H9 (cell line): ENCODE results near the gene PRSS38. TPM values are rescaled to one million over a fixed set of nuclear protein-coding genes. Genes with fewer than 3 reads are reported as not detected.

Experiments
- DNase-seq: peaks from one replicate; pipeline ENCODE4 v3.0.0-alpha.2; 2017
- H2AFZ ChIP-seq: one replicate; pipeline ENCODE4 v1.6.1; 2013; ENCODE audit warnings: mild to moderate bottlenecking, low read length, control low read depth, moderate library complexity
- H2AK5ac ChIP-seq: 2 replicates; pipeline ENCODE4 v1.6.1; 2013; ENCODE audit warnings: low read length, control low read depth, mixed read lengths; ENCODE audit not compliant: insufficient read length
- H2BK120ac ChIP-seq: one replicate; pipeline ENCODE4 v1.6.1; 2013; ENCODE audit warnings: low read depth, mild to moderate bottlenecking, low read length, control low read depth, inconsistent platforms; ENCODE audit not compliant: poor library complexity, severe bottlenecking
- H2BK12ac ChIP-seq: 2 replicates; pipeline ENCODE4 v1.6.1; 2013; ENCODE audit warnings: low read length, control low read depth, mixed read lengths, low read depth; ENCODE audit not compliant: insufficient read length
- H2BK15ac ChIP-seq: 2 replicates; pipeline ENCODE4 v1.6.1; 2013; ENCODE audit warnings: low read depth, low read length, control low read depth
- H2BK20ac ChIP-seq: one replicate; pipeline ENCODE4 v1.6.1; 2013; ENCODE audit warnings: low read depth, mild to moderate bottlenecking, low read length, control low read depth, inconsistent platforms; ENCODE audit not compliant: poor library complexity, severe bottlenecking
- H2BK5ac ChIP-seq: 2 replicates; pipeline ENCODE4 v1.6.1; 2013; ENCODE audit warnings: low read length, control low read depth, mixed read lengths; ENCODE audit not compliant: insufficient read length
- H3K14ac ChIP-seq: 2 replicates; pipeline ENCODE4 v1.6.1; 2013; ENCODE audit warnings: low read length, control low read depth; ENCODE audit not compliant: insufficient read depth
- H3K18ac ChIP-seq: 2 replicates; pipeline ENCODE4 v1.6.1; 2013; ENCODE audit warnings: low read depth, mild to moderate bottlenecking, mixed read lengths, low read length, control low read depth; ENCODE audit not compliant: insufficient read length
- H3K23ac ChIP-seq: 2 replicates; pipeline ENCODE4 v1.6.1; 2013; ENCODE audit warnings: low read length, control low read depth, mixed read lengths, low read depth; ENCODE audit not compliant: insufficient read length
- H3K23me2 ChIP-seq: 2 replicates; pipeline ENCODE4 v1.6.1; 2013; ENCODE audit warnings: low read depth, mild to moderate bottlenecking, mixed read lengths, low read length, control low read depth; ENCODE audit not compliant: insufficient read length, poor library complexity, severe bottlenecking
- H3K27ac ChIP-seq: 2 replicates; pipeline ENCODE4 v1.5.1; 2013; ENCODE audit warnings: low read length, control low read depth, mixed read lengths, low read depth; ENCODE audit not compliant: insufficient read length
- H3K27me3 ChIP-seq: 2 replicates; pipeline ENCODE4 v1.6.1; 2013; ENCODE audit warnings: low read length, control low read depth, inconsistent platforms; ENCODE audit not compliant: insufficient read depth
- H3K4ac ChIP-seq: 2 replicates; pipeline ENCODE4 v1.6.1; 2013; ENCODE audit warnings: low read depth, mild to moderate bottlenecking, control low read depth, inconsistent platforms, low read length, moderate library complexity
- H3K4me1 ChIP-seq: 2 replicates; pipeline ENCODE4 v1.6.1; 2013; ENCODE audit warnings: low read length, control low read depth, inconsistent platforms; ENCODE audit not compliant: insufficient read depth
- H3K4me2 ChIP-seq: 2 replicates; pipeline ENCODE4 v1.6.1; 2013; ENCODE audit warnings: low read length, control low read depth, mixed read lengths; ENCODE audit not compliant: insufficient read length, insufficient read depth
- H3K56ac ChIP-seq: 2 replicates; pipeline ENCODE4 v1.6.1; 2013; ENCODE audit warnings: low read depth, mild to moderate bottlenecking, mixed read lengths, low read length, control low read depth; ENCODE audit not compliant: insufficient read length
- H3K79me1 ChIP-seq: 2 replicates; pipeline ENCODE4 v1.6.1; 2013; ENCODE audit warnings: low read depth, mild to moderate bottlenecking, moderate library complexity, low read length, control low read depth, inconsistent platforms; ENCODE audit not compliant: insufficient read depth, poor library complexity, severe bottlenecking
- H3K79me2 ChIP-seq: 2 replicates; pipeline ENCODE4 v1.6.1; 2013; ENCODE audit warnings: low read length, control low read depth, inconsistent platforms; ENCODE audit not compliant: insufficient read depth
- H3K9ac ChIP-seq: 2 replicates; pipeline ENCODE4 v1.6.1; 2013; ENCODE audit warnings: low read length, control low read depth, mixed read lengths; ENCODE audit not compliant: insufficient read length; ENCODE audit errors: extremely low read depth
- H3K9me3 ChIP-seq: one replicate; pipeline ENCODE4 v1.6.1; 2013; ENCODE audit warnings: low read depth, low read length, inconsistent platforms; ENCODE audit not compliant: control insufficient read depth
- H3T11ph ChIP-seq: one replicate; pipeline ENCODE4 v1.6.1; 2013; ENCODE audit warnings: mild to moderate bottlenecking, low read length, control low read depth, inconsistent platforms
- H4K20me1 ChIP-seq: one replicate; pipeline ENCODE4 v1.6.1; 2013; ENCODE audit not compliant: control insufficient read depth, insufficient read length, insufficient read depth
- H4K5ac ChIP-seq: 2 replicates; pipeline ENCODE4 v1.6.1; 2013; ENCODE audit warnings: low read depth, mild to moderate bottlenecking, mixed read lengths, low read length, control low read depth; ENCODE audit not compliant: insufficient read length
- H4K8ac ChIP-seq: replicated peaks from 2 replicates; pipeline ENCODE4 v1.6.1; 2013; ENCODE audit warnings: low read length, control low read depth, mixed read lengths, low read depth; ENCODE audit not compliant: insufficient read length
- H4K91ac ChIP-seq: 2 replicates; pipeline ENCODE4 v1.6.1; 2013; ENCODE audit warnings: low read depth, mild to moderate bottlenecking, moderate library complexity, mixed read lengths, low read length, control low read depth; ENCODE audit not compliant: insufficient read length
- H3K27ac Mint-ChIP-seq, 3 experiments: 2 replicates in 2 of 3; 3 replicates in 1 of 3; pipeline ENCODE4 v1.8.0; 2020 to 2021; ENCODE audit warnings: mixed read lengths in 3 of 3, mild to moderate bottlenecking in 1 of 3, moderate library complexity in 1 of 3
- H3K27me3 Mint-ChIP-seq: 2 replicates; pipeline ENCODE4 v1.8.0; 2021; ENCODE audit warnings: low read depth, mild to moderate bottlenecking, moderate library complexity, mixed read lengths
- H3K36me3 Mint-ChIP-seq, 3 experiments: 2 replicates in 2 of 3; 3 replicates in 1 of 3; pipeline ENCODE4 v1.8.0; 2020 to 2021; ENCODE audit warnings: low read depth in 3 of 3, mixed read lengths in 3 of 3; ENCODE audit not compliant: insufficient read depth in 1 of 3
- H3K4me1 Mint-ChIP-seq, 2 experiments: 2 replicates each; pipeline ENCODE4 v1.8.0; 2020; ENCODE audit warnings: mixed read lengths in 2 of 2
- H3K4me3 Mint-ChIP-seq, 2 experiments: 2 replicates in 1 of 2; 3 replicates in 1 of 2; pipeline ENCODE4 v1.8.0; 2020 to 2021; ENCODE audit warnings: mild to moderate bottlenecking in 2 of 2, mixed read lengths in 2 of 2, moderate library complexity in 1 of 2
- H3K9me3 Mint-ChIP-seq, 2 experiments: 2 replicates in 1 of 2; 3 replicates in 1 of 2; pipeline ENCODE4 v1.8.0; 2020; ENCODE audit warnings: mild to moderate bottlenecking in 2 of 2, mixed read lengths in 2 of 2, moderate library complexity in 1 of 2
- WGBS: extraction: QIAGEN DNeasy Blood & Tissue Kit; methylation state at CpG from one replicate; pipeline ENCODE4 v1.1.7; 2013; ENCODE audit warnings: missing lambda C conversion rate, low lambda C conversion rate, mixed read lengths; ENCODE audit not compliant: insufficient read length; ENCODE audit errors: extremely low coverage; 5-methylcytosine and 5-hydroxymethylcytosine counted together
- total RNA-seq: library from RNA; stranded (reverse); gene quantifications from 2 replicates; pipeline ENCODE4 v1.2.1, GENCODE V29; 2021
- TF ChIP-seq, protein P1 (sequence below): fragments of 200-600 bp; sonication (generic); conservative IDR thresholded peaks from 3 replicates; pipeline ENCODE4 v1.8.0; 2021; ENCODE audit warnings: antibody characterized with exemption, mild to moderate bottlenecking

PRSS38 gene
- total RNA-seq, 1 experiment from 2014 or later = not detected

GRCh38 chr1:227891223-227891954 lies 75.9 kb downstream of the PRSS38 start:
- Histone ChIP-seq H3K9me3 (no peaks in the 10 kb centered on the region), H4K5ac (no peak overlapping the region), H3K23me2 (no peaks in the 10 kb centered on the region), H3K23ac (no peak overlapping the region), H3K56ac (no peak overlapping the region), H3K79me2 (no peaks in the 10 kb centered on the region), H3K9ac (no peak overlapping the region), H3K27me3 (no peaks in the 10 kb centered on the region), H2BK120ac (no peak overlapping the region), H3K14ac (no peak overlapping the region; the same call in 1 of the 2 replicates), H2BK5ac (no peak overlapping the region), H3K4me1 (no peaks in the 10 kb centered on the region), H2AK5ac (no peak overlapping the region), H2BK12ac (no peak overlapping the region), H2AFZ (no peak overlapping the region), H2BK20ac (no peak overlapping the region), H3K4me2 (no peak overlapping the region), H2BK15ac (no peak overlapping the region), H3K79me1 (no peaks in the 10 kb centered on the region), H4K91ac (no peak overlapping the region), H3T11ph (no peak overlapping the region), H3K18ac (no peak overlapping the region), H4K8ac (no peak overlapping the region), H3K27ac (no peak overlapping the region), H3K4ac (no peak overlapping the region), H4K20me1 (no peaks in the 10 kb centered on the region)
- H3K27ac Mint-ChIP-seq = peak overlapping the region in 1 of 3 experiments; percentile 52; a peak in 1 of 7 replicates
- H3K36me3 Mint-ChIP-seq = no peaks in the 10 kb centered on the region
- no peaks in the 10 kb centered on the region for H3K9me3 Mint-ChIP-seq
- WGBS = no CpG with 5 or more reads among the region's 19 CpGs
- no peak overlapping the region for H3K4me3 Mint-ChIP-seq
- no peaks in the 10 kb centered on the region for H3K27me3 Mint-ChIP-seq
- TF ChIP-seq, protein P1, sequence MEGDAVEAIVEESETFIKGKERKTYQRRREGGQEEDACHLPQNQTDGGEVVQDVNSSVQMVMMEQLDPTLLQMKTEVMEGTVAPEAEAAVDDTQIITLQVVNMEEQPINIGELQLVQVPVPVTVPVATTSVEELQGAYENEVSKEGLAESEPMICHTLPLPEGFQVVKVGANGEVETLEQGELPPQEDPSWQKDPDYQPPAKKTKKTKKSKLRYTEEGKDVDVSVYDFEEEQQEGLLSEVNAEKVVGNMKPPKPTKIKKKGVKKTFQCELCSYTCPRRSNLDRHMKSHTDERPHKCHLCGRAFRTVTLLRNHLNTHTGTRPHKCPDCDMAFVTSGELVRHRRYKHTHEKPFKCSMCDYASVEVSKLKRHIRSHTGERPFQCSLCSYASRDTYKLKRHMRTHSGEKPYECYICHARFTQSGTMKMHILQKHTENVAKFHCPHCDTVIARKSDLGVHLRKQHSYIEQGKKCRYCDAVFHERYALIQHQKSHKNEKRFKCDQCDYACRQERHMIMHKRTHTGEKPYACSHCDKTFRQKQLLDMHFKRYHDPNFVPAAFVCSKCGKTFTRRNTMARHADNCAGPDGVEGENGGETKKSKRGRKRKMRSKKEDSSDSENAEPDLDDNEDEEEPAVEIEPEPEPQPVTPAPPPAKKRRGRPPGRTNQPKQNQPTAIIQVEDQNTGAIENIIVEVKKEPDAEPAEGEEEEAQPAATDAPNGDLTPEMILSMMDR = no peak
- H3K4me1 Mint-ChIP-seq = peaks cover 11 to 26% of the 10 kb centered on the region in 2 experiments
- no peak for DNase-seq
